Measurements from ENCODE around the gene SLC6A3. TPM values are rescaled to one million over a fixed set of nuclear protein-coding genes. Genes with fewer than 3 reads are reported as not detected.
"Not testable (repeated sequence)": the region's sequence is repeated elsewhere in the genome, so short reads cannot be mapped to it uniquely, and the experiment has no call there.

Gene SLC6A3
- total RNA-seq, 1 experiment from 2014 or later, result 0.74 TPM

DNA sequence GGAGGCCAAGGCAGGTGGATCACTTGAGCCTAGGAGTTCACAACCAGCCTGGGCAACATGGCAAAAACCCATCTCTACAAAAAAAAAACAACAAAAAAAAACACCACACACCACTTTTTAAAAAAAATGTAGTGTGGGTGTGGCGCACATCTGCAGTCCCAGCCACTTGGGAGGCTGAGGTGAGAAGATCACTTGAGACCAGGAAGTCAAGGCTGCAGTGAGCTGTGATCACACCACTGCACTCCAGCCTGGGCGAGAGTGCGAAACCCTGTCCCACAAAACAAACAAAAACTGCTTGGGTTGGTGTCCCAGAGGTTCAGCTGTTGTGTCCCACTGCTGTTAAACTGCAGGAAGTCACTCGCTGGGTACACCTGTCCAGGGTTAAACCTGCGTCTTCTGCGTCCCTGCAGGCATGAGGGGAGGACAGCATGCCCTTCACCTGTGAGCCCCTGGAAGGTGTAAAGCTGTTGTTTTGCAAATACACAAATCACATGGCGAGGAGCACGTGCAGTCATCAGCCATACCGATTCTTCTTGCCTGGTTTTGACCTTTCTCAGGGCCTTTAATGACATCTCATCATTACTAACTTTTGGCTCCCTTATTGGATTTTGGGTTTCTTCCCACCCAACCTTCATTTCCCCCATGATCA, 71.1 kb downstream of the SLC6A3 start:
- Mint-ChIP-seq H3K36me3 (no peaks in the 10 kb centered on the region), H3K9me3 (no peaks in the 10 kb centered on the region), H3K4me1 (0 out of 2 replicates have a peak, but pooled peaks cover 4% of the 10 kb centered on the region), H3K27ac (no peak overlapping the region), H3K4me3 (no peak overlapping the region), H3K27me3 (ENCODE audit: low read depth) (peaks cover 22% of the 10 kb centered on the region)
- no peak for DNase-seq (ENCODE audit: low spot score)
- no peak for TF ChIP-seq FOXJ3 (CRISPR knock-in tag; IDR thresholded peaks at IDR 0.05; ENCODE audit: borderline replicate concordance)
- TF ChIP-seq, protein P1, sequence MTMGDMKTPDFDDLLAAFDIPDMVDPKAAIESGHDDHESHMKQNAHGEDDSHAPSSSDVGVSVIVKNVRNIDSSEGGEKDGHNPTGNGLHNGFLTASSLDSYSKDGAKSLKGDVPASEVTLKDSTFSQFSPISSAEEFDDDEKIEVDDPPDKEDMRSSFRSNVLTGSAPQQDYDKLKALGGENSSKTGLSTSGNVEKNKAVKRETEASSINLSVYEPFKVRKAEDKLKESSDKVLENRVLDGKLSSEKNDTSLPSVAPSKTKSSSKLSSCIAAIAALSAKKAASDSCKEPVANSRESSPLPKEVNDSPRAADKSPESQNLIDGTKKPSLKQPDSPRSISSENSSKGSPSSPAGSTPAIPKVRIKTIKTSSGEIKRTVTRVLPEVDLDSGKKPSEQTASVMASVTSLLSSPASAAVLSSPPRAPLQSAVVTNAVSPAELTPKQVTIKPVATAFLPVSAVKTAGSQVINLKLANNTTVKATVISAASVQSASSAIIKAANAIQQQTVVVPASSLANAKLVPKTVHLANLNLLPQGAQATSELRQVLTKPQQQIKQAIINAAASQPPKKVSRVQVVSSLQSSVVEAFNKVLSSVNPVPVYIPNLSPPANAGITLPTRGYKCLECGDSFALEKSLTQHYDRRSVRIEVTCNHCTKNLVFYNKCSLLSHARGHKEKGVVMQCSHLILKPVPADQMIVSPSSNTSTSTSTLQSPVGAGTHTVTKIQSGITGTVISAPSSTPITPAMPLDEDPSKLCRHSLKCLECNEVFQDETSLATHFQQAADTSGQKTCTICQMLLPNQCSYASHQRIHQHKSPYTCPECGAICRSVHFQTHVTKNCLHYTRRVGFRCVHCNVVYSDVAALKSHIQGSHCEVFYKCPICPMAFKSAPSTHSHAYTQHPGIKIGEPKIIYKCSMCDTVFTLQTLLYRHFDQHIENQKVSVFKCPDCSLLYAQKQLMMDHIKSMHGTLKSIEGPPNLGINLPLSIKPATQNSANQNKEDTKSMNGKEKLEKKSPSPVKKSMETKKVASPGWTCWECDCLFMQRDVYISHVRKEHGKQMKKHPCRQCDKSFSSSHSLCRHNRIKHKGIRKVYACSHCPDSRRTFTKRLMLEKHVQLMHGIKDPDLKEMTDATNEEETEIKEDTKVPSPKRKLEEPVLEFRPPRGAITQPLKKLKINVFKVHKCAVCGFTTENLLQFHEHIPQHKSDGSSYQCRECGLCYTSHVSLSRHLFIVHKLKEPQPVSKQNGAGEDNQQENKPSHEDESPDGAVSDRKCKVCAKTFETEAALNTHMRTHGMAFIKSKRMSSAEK (CRISPR knock-in tag; IDR thresholded peaks at IDR 0.05; ENCODE audit: borderline replicate concordance), result no peak
- TF ChIP-seq ZNF396 (CRISPR knock-in tag; IDR thresholded peaks at IDR 0.05; ENCODE audit: borderline replicate concordance), result no peak
- TF ChIP-seq ESRRA (CRISPR knock-in tag; IDR thresholded peaks at IDR 0.05; ENCODE audit: borderline replicate concordance), result no peak
- TF ChIP-seq SMAD3 (CRISPR knock-in tag; IDR thresholded peaks at IDR 0.05; ENCODE audit: borderline replicate concordance), result no peak
- TF ChIP-seq, protein P2, sequence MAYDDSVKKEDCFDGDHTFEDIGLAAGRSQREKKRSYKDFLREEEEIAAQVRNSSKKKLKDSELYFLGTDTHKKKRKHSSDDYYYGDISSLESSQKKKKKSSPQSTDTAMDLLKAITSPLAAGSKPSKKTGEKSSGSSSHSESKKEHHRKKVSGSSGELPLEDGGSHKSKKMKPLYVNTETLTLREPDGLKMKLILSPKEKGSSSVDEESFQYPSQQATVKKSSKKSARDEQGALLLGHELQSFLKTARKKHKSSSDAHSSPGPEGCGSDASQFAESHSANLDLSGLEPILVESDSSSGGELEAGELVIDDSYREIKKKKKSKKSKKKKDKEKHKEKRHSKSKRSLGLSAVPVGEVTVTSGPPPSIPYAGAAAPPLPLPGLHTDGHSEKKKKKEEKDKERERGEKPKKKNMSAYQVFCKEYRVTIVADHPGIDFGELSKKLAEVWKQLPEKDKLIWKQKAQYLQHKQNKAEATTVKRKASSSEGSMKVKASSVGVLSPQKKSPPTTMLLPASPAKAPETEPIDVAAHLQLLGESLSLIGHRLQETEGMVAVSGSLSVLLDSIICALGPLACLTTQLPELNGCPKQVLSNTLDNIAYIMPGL (CRISPR knock-in tag; IDR thresholded peaks at IDR 0.05), result no peak
- no peak for TF ChIP-seq NR3C1 (CRISPR knock-in tag; conservative IDR thresholded peaks at IDR 0.05; ENCODE audit: low read depth)
- no peak for TF ChIP-seq SMAD4 (CRISPR knock-in tag; IDR thresholded peaks at IDR 0.05)
- TF ChIP-seq ZNF121 (CRISPR knock-in tag; IDR thresholded peaks at IDR 0.05), result no peak
- TF ChIP-seq MXD4 (CRISPR knock-in tag; IDR thresholded peaks at IDR 0.05; ENCODE audit: borderline replicate concordance), result no peak
- TF ChIP-seq ZNF671 (CRISPR knock-in tag; IDR thresholded peaks at IDR 0.05), result no peak
- TF ChIP-seq FOXK1 (CRISPR knock-in tag; IDR thresholded peaks at IDR 0.05), result no peak
- no peak for ATAC-seq
- ChIA-PET CTCF (interaction anchor here (1.0 kb wide), 1 partner anchor 94 kb away, joined by 3 read pairs; no protein-coding TSS in a partner anchor), POLR2A (no interaction called here)

DNA sequence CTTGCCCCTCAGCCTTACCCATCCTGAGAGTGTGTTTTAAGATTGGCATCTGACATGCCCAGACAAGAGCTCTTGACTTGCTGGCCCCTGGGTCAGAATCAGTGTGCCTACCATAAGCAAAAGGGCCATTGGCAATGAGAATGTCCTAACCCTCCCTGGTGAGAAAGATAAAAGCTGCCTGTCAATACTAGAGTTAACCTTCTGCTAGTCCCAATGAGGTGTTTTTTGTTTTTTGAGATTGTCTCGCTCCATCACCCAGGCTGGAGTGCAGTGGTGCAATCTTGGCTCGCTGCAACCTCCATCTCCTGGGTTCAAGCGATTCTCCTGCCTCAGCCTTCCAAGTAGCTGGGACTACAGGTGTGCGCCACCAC, 73.3 kb downstream of the SLC6A3 start:
- H3K9me3 Mint-ChIP-seq; H3K27ac Mint-ChIP-seq; POLR2A ChIA-PET; DNase-seq (ENCODE audit: low spot score); H3K4me1 Mint-ChIP-seq; ATAC-seq; H3K4me3 Mint-ChIP-seq; H3K36me3 Mint-ChIP-seq: not testable (repeated sequence)
- H3K27me3 Mint-ChIP-seq (ENCODE audit: low read depth), result peaks cover 14% of the 10 kb centered on the region
- CTCF ChIA-PET, result interaction anchor here (0.7 to 2.8 kb wide), 2 partner anchors 8 to 96 kb away, joined by 3 to 19 read pairs; no protein-coding TSS in a partner anchor

DNA sequence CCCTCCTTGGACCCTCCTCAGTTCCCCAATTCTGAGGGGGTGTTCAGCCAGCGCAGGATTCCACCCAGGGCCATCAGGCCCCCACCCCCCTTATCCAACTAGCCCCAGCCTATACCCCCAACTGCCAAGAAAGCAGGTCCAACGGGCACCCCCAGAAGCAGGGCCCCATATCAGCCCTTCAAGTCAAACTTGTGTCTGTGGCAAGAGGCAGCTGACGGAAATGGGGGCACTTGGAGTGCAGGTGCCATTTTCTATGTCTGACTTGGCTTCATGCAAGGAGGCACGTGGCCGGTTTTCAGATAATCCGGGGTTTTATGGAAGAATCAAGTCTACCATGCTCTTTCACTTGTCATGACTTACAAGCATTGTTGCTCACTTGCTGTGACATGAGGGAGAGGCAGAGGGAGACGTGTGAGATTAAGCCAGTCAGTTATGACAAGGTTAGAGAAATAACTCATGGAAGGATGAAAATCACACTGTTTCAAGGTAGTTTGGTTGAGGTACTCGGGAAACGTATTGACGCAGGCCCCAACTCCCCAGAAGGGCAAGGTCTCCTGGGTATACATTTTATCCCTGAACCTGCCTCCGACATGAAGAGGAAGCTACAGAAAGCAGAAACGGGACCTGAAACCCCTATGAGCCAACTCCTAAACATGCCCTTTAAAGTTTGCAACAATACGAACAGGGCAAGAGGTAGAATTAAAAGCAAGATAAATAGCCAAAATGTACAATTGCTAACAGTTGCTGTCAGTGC, 73.8 kb downstream of the SLC6A3 start:
- POLR2A ChIA-PET, result no interaction called here

More for the DNA sequence above, 73.8 kb downstream of the SLC6A3 start:
- Mint-ChIP-seq H3K4me3 (no peak overlapping the region), H3K36me3 (no peaks in the 10 kb centered on the region), H3K27me3 (ENCODE audit: low read depth) (peaks cover 13% of the 10 kb centered on the region), H3K27ac (no peak overlapping the region), H3K9me3 (no peaks in the 10 kb centered on the region), H3K4me1 (peaks cover 12% of the 10 kb centered on the region; the same call in 1 of the 2 replicates)
- DNase-seq (ENCODE audit: low spot score) (no peak), ATAC-seq (no peak)
- CTCF ChIA-PET, result interaction anchor here (0.7 to 2.8 kb wide), 2 partner anchors 9 to 97 kb away, joined by 3 to 19 read pairs; no protein-coding TSS in a partner anchor
- TF ChIP-seq, protein P3, sequence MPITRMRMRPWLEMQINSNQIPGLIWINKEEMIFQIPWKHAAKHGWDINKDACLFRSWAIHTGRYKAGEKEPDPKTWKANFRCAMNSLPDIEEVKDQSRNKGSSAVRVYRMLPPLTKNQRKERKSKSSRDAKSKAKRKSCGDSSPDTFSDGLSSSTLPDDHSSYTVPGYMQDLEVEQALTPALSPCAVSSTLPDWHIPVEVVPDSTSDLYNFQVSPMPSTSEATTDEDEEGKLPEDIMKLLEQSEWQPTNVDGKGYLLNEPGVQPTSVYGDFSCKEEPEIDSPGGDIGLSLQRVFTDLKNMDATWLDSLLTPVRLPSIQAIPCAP (CRISPR knock-in tag; IDR thresholded peaks at IDR 0.05), result no peak
- no peak for TF ChIP-seq ZNF317 (CRISPR knock-in tag; IDR thresholded peaks at IDR 0.05; ENCODE audit: borderline replicate concordance, low read depth)
- no peak for TF ChIP-seq TEAD1 (CRISPR knock-in tag; IDR thresholded peaks at IDR 0.05)
- TF ChIP-seq, protein P4, sequence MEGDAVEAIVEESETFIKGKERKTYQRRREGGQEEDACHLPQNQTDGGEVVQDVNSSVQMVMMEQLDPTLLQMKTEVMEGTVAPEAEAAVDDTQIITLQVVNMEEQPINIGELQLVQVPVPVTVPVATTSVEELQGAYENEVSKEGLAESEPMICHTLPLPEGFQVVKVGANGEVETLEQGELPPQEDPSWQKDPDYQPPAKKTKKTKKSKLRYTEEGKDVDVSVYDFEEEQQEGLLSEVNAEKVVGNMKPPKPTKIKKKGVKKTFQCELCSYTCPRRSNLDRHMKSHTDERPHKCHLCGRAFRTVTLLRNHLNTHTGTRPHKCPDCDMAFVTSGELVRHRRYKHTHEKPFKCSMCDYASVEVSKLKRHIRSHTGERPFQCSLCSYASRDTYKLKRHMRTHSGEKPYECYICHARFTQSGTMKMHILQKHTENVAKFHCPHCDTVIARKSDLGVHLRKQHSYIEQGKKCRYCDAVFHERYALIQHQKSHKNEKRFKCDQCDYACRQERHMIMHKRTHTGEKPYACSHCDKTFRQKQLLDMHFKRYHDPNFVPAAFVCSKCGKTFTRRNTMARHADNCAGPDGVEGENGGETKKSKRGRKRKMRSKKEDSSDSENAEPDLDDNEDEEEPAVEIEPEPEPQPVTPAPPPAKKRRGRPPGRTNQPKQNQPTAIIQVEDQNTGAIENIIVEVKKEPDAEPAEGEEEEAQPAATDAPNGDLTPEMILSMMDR (IDR thresholded peaks at IDR 0.05), result no peak
- no peak for TF ChIP-seq TP53 (CRISPR knock-in tag; IDR thresholded peaks at IDR 0.05)
- TF ChIP-seq CREM (CRISPR knock-in tag; IDR thresholded peaks at IDR 0.05), result no peak
